HG03457 (cell line): ENCODE data around the gene ZNF497.
"Not testable (repeated sequence)": the region's sequence is repeated elsewhere in the genome, so short reads cannot be mapped to it uniquely, and the experiment has no call there.

Experiments
- ATAC-seq: cut with Tn5 transposase; IDR thresholded peaks from one replicate; pipeline ENCODE4 v1.9.1; 2021; ENCODE audit warnings: moderate number of reproducible peaks; ENCODE audit not compliant: unreplicated experiment

ZNF497 gene

DNA sequence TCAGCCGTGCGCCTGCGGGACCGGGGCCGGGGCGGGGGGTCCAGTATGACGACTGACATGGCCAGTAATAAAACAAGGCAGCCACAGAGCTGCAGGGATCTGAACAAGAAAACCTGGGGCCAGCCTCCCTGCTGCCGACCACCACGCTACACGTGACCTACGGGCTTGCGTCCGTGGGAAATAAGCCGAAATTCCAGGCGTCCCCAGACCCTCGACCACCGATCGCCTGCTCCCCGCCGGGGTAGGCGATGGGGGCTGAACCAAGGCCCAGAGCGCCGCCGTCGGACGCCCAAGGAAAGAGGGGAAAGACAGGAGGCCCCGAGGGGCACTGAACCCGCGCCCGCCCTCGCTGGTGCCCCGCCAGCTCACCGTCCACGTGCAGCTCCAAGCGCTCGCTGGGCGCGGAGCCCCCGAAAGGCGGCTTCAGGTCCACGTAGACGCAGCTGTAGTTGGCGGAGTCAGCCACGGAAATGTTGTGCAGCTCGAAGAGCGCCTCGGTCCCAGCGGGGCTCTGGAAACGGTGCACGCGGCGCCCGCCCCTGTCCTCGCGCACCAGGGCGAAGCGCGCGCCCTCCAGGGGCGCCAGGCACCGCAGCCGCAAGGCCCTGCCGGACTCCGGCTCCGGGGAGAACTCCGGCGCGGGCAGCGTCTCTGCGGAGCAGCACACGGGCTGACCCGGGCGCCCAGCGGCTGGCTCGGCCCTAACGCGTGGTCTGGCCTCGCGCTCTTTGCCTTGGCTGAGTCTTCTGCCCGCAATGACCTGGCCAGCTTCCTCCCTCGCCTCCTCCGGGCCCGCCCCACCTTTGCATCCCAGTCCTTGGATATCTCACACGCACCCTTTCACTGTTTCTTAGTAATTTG lies 12.3 kb downstream of the ZNF497 start:
- no peak for ATAC-seq

DNA sequence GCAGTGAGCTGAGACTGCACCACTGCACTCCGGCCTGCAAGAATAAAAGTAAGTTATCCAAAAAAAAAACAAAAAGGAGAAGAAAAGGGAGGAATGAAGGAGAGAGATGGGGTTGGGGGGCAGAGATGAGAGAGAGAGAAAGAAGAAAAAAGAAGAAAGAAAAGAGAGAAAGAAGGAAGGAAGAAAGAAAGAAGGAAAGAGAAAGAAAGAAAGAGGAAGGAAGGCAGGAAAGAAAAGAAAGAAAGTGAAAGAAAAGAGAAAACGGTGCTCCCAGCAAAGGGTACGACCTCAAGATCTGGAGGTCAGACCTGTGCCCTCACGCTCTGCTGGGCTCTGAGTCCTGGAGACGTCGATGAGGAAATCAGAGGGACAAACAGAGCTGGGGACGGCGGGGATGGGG lies 13.0 kb downstream of the ZNF497 start:
- ATAC-seq: no peak

DNA sequence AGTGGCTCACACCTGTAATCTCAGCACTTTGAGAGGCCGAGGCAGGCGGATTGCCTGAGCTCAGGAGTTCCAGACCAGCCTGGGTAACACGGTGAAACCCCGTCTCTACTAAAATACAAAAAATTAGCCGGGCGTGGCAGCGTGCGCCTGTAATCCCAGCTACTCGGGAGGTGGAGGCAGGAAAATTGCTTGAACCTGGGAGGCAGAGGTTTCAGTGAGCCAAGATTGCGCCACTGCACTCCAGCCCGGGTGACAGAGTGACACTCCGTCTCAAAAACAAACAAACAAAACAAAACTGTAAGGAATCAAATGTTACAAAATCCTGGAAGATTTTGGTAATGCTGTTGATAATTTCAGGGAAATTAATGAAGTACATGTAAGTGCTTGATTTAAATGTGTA lies 14.5 kb downstream of the ZNF497 start:
- ATAC-seq: not testable (repeated sequence)

DNA sequence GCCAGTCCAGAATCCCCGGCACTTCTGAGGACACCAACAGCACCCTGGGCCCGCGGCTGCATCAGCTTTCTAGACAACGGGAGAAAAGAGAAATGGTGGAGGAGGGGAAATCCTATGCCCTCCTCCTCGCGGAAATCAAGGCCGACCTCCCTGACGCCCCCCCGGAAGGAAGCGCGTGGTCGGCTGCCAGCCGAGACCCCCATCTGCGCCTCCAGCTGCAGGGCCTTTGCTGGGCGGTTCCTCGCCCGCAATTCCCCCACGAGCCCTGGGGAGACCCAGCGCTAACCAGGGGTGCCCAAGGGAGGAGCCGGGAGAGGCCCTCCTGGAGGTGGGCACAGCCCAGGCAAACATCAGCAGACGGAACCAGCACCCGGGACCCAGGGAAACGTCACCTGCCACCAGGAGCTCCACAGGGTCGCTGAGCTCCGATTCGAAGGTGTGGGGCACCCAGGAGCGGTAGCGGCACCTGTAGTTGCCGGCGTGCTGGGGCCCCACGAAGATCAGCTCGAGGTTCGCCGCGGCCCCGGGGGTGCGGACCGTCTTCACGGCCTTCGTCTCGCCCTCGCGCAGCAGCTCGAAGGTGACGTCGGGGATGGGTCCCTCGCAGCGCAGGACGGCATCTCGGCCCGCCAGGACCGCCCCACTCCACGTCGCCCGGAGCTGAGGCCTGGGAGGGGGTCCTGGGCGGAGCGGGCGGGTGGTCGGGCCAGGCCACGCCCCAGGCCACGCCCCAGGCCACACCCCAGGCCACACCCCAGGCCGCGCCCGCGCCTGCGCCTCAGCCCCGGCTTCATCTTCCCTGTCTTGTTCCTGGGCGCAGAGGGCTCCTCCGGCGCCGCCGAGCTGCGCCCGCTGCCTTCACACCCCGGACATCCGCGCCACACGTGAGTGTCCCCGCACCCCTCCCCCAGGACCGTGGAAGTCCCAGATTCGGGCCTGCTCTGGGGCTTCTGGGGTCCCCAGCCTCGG lies 15.3 kb downstream of the ZNF497 start:
- ATAC-seq: peak; percentile 62

DNA sequence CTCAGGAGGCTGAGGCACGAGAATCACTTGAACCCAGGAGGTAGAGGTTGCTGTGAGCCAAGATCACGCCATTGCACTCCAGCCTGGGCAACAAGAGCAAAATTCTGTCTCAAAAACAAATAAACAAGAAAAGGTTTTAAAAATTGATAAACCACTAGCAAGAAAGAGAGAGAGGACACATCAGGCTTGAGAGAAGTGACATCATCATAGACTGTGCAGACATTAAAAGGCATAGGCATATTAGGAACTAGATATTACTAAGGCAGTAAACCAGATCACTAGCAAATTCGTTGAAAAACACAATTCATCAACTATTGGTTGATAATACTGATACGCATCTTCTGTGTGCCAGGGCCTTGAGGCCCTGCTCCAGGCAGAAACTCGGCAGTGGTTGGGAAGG lies 17.0 kb downstream of the ZNF497 start:
- no peak for ATAC-seq

DNA sequence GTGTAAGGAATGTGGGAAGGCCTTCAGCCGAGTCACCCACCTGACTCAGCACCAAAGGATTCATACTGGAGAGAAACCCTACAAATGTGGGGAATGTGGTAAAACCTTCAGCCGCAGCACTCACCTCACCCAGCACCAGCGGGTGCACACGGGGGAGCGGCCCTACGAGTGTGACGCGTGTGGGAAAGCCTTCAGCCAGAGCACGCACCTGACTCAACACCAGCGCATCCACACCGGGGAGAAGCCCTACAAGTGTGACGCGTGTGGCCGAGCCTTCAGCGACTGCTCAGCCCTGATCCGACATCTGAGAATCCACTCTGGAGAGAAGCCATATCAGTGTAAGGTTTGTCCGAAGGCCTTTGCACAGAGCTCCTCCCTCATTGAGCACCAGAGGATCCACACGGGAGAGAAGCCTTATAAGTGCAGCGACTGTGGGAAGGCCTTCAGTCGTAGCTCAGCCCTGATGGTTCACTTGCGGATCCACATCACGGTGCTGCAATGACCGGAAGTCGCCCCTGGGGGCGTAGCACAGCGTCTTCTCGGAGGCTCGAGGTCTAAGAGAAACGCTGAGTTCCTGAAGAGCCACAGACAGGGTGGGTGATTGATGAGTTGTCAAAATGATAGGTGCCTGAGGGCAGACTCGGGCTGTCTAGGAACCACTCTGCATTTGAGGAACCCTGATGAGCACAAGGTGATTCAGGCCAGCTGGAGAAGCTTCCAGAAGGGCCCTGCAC lies 23.6 kb downstream of the ZNF497 start:
- no peak for ATAC-seq

DNA sequence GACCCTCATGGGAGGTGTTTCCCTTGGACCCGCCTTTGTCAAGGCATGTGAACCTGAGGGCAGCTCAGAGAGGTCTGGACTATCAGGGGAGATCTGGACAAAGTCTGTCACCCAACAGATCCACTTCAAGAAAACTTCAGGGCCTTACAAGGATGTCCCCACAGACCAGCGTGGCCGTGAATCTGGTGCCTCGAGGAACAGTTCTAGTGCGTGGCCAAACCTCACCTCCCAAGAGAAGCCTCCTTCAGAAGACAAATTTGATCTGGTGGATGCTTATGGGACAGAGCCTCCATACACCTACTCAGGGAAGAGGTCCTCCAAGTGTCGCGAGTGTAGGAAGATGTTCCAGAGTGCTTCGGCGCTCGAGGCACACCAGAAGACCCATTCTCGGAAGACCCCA lies 24.2 kb downstream of the ZNF497 start:
- no peak for ATAC-seq

DNA sequence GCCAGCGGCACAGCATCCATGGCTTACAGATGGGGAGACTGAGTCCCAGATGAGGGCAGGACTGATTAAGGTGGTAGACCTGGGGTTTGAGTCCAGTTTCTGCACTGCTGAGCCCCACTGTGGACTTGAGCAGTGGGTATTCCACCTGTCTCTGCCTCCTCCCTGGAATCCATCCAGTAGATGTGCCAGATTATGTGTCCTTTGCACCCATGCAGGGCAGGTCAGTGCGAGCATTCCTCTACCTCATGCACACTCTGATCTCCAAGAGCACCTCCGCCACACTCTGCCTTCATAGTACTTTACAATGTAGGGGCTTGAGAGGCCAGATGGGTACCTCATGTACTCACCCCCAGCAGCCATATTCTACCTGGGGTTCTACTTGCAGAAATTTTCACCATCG lies 25.7 kb downstream of the ZNF497 start:
- ATAC-seq: no peak

DNA sequence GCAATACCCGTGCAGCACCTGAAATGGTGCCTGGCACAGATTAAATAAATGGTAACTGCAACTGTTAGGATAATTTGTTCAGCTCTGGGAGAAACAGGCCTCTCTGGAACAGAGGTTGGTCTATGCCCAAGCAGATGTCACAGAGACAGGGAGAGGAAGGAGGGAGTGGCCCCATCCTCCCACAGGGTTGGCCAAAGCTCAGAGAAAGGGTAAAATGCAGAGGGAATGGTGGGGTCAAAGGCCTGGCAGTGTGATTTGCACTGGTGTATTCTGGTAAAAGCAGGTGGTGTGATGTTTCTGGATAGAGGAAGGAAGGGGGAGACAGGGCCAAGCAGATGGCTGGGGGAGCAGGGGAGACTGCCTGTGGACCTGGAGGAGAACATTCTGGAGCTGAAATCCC lies 26.3 kb downstream of the ZNF497 start:
- no peak for ATAC-seq

DNA sequence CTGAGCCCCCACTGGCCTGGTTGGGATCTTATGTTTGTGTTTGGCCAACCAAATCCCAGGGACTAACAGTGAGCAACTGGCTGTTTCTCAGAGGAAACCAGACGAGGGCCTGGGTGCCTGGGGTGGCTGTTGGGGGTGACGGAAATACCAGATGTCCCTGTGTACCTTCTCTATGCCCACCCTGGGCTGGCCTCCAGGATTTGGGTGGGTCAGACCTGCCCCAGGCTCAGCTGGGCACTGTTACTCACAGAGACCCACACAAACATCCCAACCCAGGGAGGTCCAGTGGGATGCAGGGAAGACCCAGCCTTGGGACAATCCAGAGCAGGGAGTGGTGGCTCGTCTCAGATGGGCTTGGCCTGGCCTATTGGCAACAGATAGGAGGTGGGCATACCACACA lies 26.9 kb downstream of the ZNF497 start:
- ATAC-seq: no peak

DNA sequence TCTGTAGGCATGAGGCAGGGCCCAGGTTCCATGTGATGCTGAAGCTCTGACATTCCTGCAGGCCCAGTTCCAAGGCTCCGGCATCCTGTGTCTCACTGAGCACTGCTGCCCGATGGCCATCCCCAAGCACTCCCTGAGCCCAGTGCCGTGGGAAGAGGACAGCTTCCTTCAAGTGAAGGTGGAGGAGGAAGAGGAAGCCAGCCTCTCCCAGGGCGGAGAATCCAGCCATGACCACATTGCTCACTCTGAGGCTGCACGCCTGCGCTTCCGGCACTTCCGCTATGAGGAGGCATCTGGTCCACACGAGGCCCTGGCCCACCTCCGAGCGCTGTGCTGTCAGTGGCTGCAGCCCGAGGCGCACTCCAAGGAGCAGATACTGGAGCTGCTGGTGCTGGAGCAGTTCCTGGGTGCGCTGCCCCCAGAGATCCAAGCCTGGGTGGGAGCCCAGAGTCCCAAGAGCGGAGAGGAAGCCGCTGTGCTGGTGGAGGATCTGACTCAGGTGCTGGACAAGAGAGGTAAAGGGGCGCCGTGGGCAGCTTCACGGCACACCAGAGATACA lies 27.8 kb downstream of the ZNF497 start:
- no peak for ATAC-seq

DNA sequence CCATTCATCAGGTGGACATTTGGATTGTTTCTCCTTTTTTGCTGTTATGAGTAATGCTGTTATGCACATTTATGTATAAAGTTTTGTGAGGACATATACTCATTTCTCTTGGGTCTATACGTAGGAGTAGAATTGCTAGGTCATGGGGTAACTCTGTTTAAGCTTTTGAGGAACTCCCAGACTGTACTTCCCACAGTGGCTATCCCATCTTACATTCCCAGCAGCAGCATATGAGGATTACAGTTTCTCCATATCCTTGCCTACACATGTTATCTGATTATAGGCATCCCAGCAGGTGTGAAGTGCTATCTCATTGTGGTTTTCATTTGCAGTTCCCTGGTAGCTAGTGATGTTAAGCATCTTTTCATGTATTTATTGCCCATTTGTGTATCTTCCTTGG lies 29.9 kb downstream of the ZNF497 start:
- no peak for ATAC-seq

DNA sequence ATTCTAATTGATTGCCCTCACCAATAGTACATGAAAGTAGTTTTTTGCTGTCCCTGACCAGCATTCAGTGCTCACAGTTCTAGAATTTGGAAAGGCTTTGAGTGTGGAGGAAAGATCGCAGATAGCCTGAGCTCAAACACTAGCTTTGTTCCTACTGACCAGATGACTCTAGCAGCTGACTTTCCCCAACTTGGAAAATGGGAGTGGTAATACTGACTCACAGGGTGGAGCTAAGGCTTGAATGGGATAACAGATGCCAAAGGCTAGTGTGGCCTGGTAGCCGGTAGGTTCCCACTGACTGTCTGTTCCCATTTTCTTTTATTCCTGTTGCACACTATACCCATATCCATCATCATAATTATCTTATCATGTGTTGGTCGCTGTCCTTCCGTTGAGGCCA lies 32.1 kb downstream of the ZNF497 start:
- no peak for ATAC-seq

DNA sequence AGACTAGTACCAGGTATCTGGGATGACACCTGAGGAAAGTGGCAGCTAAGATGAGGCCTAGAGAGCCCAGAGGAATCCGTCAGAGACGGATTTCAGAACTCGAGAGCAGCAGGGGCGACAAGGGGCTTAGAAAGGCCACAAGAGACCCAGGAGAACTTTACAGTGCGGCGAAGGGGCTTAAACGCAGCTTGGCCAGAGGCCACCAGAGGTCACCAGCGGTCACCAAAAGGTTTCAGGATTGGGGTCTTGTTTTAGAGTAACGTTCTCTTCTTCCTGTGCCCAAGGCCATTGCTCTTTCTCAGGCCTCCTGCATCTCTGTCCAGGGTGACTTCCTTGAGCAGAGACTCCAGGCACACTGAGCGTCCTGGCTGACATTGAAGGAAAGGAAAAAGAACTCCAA lies 33.6 kb downstream of the ZNF497 start:
- no peak for ATAC-seq

DNA sequence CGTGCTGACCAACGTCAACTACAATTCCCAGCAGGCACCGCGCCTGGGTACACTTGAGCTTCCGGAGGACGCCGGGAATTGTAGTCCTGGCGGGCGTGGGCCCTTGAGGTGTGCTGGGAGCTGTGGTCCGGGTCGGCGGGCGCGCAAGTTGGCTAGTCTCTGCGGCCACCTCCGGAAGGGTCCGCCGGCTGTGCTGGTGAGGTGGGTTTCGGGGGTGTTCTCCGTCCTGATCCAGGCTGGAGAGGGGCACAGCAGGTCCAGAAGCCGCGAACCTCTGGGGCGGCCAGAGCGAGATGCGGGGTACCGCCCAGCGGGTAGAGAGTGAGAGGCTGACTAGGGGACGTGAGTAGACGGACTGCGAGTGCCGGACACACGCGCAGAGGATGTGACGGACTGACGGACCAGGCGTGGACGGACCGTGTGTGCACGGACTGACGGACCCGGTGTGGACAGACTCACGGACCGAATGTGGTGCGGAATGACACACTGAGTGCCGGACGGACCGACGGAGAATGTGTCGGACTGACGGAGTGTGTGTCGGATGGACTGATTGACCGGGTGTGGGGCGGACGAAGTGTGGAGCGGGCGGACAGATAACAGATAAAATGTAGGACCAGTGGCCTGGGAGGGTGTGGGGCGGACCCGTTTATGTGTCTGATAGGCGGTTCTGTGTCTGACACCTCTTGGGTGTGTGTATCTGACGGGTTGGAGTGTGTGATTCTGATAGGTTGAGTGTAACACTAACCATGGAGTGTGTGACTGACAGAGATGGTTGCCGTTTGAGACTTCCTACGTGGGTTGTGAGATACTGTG lies 35.4 kb downstream of the ZNF497 start, which contains the start of gene ZSCAN22:
TSS of gene ZSCAN22 (plus strand) at position 81 of the 813 bp plus-strand sequence. CDS start 7,809 bp downstream, outside the sequence.
- ATAC-seq: peak; percentile 80

DNA sequence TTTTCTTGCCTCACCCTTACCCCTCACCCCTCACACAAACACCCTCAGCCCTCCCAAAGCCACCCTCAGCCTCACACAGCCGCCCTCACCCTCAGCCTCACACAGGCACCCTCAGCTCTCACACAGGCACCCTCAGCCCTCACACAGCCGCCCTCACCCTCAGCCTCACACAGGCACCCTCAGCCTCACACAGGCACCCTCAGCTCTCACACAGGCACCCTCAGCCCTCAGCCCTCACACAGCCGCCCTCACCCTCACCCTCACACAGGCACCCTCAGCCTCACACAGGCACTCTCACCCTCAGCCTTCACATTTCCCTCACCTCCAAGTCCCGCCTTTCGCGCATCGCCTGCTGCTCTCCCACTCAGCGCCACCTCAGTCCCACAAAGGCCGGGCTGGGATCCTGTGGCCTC lies 36.0 kb downstream of the ZNF497 start:
- ATAC-seq: no peak

DNA sequence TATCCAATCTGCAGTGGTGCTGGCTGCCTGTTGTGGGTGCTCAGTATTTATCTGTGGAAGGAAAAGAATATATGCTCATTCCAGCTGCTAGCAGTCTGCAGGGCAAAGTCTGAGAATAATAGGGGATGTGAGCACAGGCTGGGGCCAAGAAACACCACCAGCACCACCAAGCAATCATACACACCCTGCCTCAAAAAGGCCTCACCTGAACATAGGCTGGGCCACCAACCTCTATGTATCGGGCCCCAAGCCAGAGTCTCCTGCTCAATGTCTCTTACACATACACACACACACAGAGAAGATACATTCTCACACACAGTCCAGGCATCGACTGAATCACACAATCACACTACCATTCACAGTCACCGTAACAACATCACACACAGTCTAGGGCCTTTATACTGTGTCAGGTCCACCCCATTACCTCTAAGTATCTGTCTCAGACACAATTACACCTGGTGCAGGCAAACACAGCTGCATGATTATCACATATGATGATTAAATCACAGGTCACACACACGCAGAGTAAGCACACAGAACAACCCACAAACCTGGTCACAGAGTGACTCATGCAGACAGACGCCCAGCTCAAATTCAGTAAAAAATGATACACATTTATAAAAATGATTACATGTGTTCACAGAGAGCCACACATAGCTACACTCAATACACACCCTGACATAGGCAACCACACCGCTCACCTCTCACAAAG lies 37.1 kb downstream of the ZNF497 start:
- no peak for ATAC-seq

DNA sequence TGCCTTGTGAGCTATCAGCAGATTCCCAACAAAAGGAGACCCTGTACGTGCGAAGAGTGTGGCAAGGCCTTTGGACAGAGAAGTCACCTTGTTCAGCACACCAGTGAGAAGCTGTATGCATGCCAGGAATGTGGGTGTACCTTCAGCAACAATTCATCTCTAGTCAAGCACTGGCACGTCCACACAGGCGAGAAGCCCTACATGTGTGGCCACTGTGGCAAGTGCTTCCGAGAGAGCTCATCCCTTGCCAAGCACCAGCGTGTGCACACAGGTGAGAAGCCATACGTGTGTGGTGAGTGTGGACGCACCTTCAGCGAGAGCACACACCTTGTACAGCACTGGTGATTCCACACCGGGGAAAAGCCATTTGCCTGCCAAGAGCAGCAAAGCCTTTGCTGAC lies 43.3 kb downstream of the ZNF497 start:
- ATAC-seq: no peak

DNA sequence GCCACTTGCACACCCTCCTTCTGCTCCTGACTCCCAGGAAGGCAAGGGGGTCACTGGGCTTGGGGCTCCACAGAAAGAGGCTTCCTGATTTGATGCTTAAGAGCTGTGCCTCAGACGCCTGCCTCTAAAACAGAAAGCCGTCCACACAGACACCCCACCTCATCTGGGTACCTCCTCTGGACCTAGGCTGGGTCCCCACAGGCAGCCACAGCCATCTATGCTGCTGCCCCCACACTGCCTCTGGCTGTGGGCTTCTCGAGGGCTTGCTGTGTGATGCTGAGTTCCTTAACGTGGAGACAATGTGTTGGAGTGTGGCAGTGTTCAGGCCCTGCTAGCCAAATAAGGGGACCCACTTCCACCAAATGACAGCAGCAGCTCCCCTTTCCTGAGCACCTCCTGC lies 44.3 kb downstream of the ZNF497 start:
- ATAC-seq: no peak
